HepG2 (cell line): ENCODE data around the gene PGAP3. TPM values are rescaled to one million over a fixed set of nuclear protein-coding genes. Genes with fewer than 3 reads are reported as not detected.

Experiments
- ARNTL ChIP-seq: sonication (generic); formaldehyde crosslinking; IDR thresholded peaks from 2 replicates; pipeline ENCODE4 v1.4.0; 2020; ENCODE audit warnings: mild to moderate bottlenecking, missing genetic modification reagents
- CREB1 ChIP-seq, 2 experiments: fragments of 450-650 bp in 1 of 2; IDR thresholded peaks; 2 replicates each; pipeline ENCODE4 v1.6.1; 2016 to 2017; ENCODE audit warnings: control low read depth in 1 of 2, mild to moderate bottlenecking in 1 of 2, missing compliant biosample characterization in 1 of 2, missing genetic modification characterization in 1 of 2
- ELF1 ChIP-seq: sonication (generic); formaldehyde crosslinking; IDR thresholded peaks from 2 replicates; pipeline ENCODE4 v1.4.0; 2020; ENCODE audit warnings: missing genetic modification reagents
- FOXO1 ChIP-seq: sonication (generic); formaldehyde crosslinking; IDR thresholded peaks from 2 replicates; pipeline ENCODE4 v1.4.0; 2020; ENCODE audit warnings: missing genetic modification reagents
- KMT2B ChIP-seq: IDR thresholded peaks from 2 replicates; pipeline ENCODE4 v1.6.1; 2016; ENCODE audit warnings: missing genetic modification reagents, missing compliant biosample characterization
- REXO4 ChIP-seq: sonication (generic); formaldehyde crosslinking; IDR thresholded peaks from 2 replicates; pipeline ENCODE4 v1.8.0; 2022; ENCODE audit warnings: missing genetic modification reagents, mild to moderate bottlenecking, borderline replicate concordance
- RFXANK ChIP-seq: IDR thresholded peaks from 2 replicates; pipeline ENCODE4 v1.6.1; 2016
- TARDBP ChIP-seq: sonication (generic); formaldehyde crosslinking; IDR thresholded peaks from 2 replicates; pipeline ENCODE4 v1.8.0; 2022; ENCODE audit warnings: mild to moderate bottlenecking, missing genetic modification reagents
- TBX2 ChIP-seq: sonication (generic); formaldehyde crosslinking; IDR thresholded peaks from 2 replicates; pipeline ENCODE4 v1.5.0; 2020; ENCODE audit warnings: missing genetic modification reagents, mild to moderate bottlenecking, borderline replicate concordance
- WIZ ChIP-seq: sonication (generic); formaldehyde crosslinking; IDR thresholded peaks from 2 replicates; pipeline ENCODE4 v1.5.1; 2020; ENCODE audit warnings: mild to moderate bottlenecking, missing genetic modification reagents
- ZFP37 ChIP-seq: sonication (generic); formaldehyde crosslinking; IDR thresholded peaks from 2 replicates; pipeline ENCODE4 v1.4.0; 2020; ENCODE audit warnings: missing genetic modification reagents, borderline replicate concordance
- ZFP41 ChIP-seq: sonication (generic); formaldehyde crosslinking; IDR thresholded peaks from 2 replicates; pipeline ENCODE4 v1.4.0; 2020; ENCODE audit warnings: mild to moderate bottlenecking, missing genetic modification reagents, borderline replicate concordance
- ZNF670 ChIP-seq: sonication (generic); formaldehyde crosslinking; IDR thresholded peaks from 2 replicates; pipeline ENCODE4 v1.8.0; 2022; ENCODE audit warnings: mild to moderate bottlenecking, missing genetic modification reagents, borderline replicate concordance
- ZNF724P ChIP-seq: sonication (generic); formaldehyde crosslinking; IDR thresholded peaks from 2 replicates; pipeline ENCODE4 v1.8.0; 2022; ENCODE audit warnings: missing genetic modification reagents, borderline replicate concordance
- polyA plus RNA-seq, 8 experiments: library from polyadenylated mRNA; depleted of rRNA in 3 of 8; stranded (reverse) in 7 of 8; unstranded in 1 of 8; fragments of >200 nt; fragmentation: Illumina TruSeq in 4 of 8; extraction: Trizol in 4 of 8; gene quantifications; 2 replicates each; pipeline versions ENCODE4 v1.2.1 to v1.2.3, GENCODE V29; 2011 to 2016; ENCODE audit warnings: low read depth in 4 of 8, missing spikeins in 1 of 8, mixed read lengths in 1 of 8; ENCODE audit not compliant: insufficient read depth in 1 of 8
- total RNA-seq, 5 experiments: library from RNA; depleted of rRNA; stranded (reverse); fragments of >200 nt; fragmentation: Illumina TruSeq; extraction: Trizol; gene quantifications; 2 replicates each; pipeline ENCODE4 v1.2.3, GENCODE V29; 2016; ENCODE audit warnings: low read depth in 1 of 5
- TF ChIP-seq, protein P1 (sequence below): sonication (generic); formaldehyde crosslinking; IDR thresholded peaks from 2 replicates; pipeline ENCODE4 v1.8.0; 2022; ENCODE audit warnings: missing genetic modification reagents, mild to moderate bottlenecking, borderline replicate concordance
- TF ChIP-seq, protein P2 (sequence below): sonication (generic); formaldehyde crosslinking; IDR thresholded peaks from 2 replicates; pipeline ENCODE4 v1.4.0; 2020; ENCODE audit warnings: missing genetic modification reagents; ENCODE audit errors: not compliant biosample characterization
- TF ChIP-seq, protein P3 (sequence below): sonication (generic); formaldehyde crosslinking; IDR thresholded peaks from 2 replicates; pipeline ENCODE4 v1.9.0; 2021; ENCODE audit warnings: mild to moderate bottlenecking, missing genetic modification reagents

PGAP3 gene
- total and polyA plus RNA-seq, 2 of the 13 experiments (the other 11 are each of a cell fraction or from before 2014, with no cell fraction given), result 11.9 to 14.6 TPM

DNA sequence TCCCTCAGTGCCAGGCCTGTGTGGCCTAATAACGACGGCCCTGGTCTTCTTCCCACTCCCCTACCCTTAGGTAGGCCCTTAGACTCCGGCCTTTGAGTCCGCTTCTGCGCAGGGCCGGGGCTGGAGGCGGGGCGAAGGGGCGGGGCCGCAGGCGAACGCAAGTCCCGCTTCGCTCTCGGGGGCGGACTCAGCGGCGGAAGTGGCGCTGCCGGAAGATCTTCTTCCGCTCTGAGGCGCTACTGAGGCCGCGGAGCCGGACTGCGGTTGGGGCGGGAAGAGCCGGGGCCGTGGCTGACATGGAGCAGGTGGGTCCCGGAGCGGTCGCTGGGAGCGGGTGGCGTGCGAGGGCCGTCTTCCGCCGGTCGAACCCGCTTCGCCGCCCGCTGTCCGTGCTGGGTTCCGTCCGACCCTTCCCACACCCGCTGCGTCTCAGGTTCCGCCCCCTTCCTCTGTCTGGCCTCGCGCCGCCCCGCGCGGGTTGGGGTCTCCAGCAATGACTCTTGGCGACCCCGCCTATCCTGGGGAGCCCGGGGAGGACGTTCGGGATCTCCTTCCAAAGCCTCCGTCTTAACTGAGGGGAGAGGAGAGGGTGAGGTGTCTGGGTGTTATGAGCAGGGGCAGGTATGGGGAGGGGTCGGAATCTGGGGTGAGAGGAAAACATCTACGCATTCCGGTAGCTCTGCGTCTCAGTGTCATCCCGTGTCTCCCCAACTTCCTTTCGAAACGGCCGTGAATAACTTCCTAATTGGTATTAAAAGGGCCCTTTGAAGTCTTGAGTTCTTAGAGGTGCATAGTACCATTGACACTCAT is 50.7 kb downstream of the PGAP3 start, which contains the start of gene STARD3 (continued):
- TF ChIP-seq CREB1 (IDR thresholded peaks at IDR 0.05), result no peak
- peak; percentile 62; the same call in 1 of the 2 replicates for TF ChIP-seq CREB1 (CRISPR knock-in tag; IDR thresholded peaks at IDR 0.05)
- 0 out of 2 replicates have a peak, but pooled peaks have one; percentile 21 for TF ChIP-seq ZFP41 (CRISPR knock-in tag)
- TF ChIP-seq ZNF724P, result peak; percentile 46; the same call in 1 of the 2 replicates
- TF ChIP-seq FOXO1, result peak; percentile 63; the same call in 1 of the 2 replicates
- peak; percentile 84 for TF ChIP-seq ELF1 (CRISPR knock-in tag)
- TF ChIP-seq KMT2B (CRISPR knock-in tag), result peak; percentile 88
- no peak for TF ChIP-seq REXO4 (CRISPR knock-in tag)
- no peak for TF ChIP-seq RFXANK (CRISPR knock-in tag)
- TF ChIP-seq ARNTL (CRISPR knock-in tag), result 0 out of 2 replicates have a peak, but pooled peaks have one; percentile 25
- TF ChIP-seq, protein P1, sequence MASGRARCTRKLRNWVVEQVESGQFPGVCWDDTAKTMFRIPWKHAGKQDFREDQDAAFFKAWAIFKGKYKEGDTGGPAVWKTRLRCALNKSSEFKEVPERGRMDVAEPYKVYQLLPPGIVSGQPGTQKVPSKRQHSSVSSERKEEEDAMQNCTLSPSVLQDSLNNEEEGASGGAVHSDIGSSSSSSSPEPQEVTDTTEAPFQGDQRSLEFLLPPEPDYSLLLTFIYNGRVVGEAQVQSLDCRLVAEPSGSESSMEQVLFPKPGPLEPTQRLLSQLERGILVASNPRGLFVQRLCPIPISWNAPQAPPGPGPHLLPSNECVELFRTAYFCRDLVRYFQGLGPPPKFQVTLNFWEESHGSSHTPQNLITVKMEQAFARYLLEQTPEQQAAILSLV (CRISPR knock-in tag), result peak; percentile 91
- 0 out of 2 replicates have a peak, but pooled peaks have one; percentile 69 for TF ChIP-seq WIZ (CRISPR knock-in tag)
- TF ChIP-seq, protein P2, sequence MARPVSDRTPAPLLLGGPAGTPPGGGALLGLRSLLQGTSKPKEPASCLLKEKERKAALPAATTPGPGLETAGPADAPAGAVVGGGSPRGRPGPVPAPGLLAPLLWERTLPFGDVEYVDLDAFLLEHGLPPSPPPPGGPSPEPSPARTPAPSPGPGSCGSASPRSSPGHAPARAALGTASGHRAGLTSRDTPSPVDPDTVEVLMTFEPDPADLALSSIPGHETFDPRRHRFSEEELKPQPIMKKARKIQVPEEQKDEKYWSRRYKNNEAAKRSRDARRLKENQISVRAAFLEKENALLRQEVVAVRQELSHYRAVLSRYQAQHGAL (CRISPR knock-in tag), result peak; percentile 49
- TF ChIP-seq TBX2, result peak; percentile 78
- peak; percentile 80; the same call in 1 of the 2 replicates for TF ChIP-seq TARDBP (CRISPR knock-in tag)
- peak; percentile 89 for TF ChIP-seq ZFP37 (CRISPR knock-in tag)
- TF ChIP-seq, protein P3, sequence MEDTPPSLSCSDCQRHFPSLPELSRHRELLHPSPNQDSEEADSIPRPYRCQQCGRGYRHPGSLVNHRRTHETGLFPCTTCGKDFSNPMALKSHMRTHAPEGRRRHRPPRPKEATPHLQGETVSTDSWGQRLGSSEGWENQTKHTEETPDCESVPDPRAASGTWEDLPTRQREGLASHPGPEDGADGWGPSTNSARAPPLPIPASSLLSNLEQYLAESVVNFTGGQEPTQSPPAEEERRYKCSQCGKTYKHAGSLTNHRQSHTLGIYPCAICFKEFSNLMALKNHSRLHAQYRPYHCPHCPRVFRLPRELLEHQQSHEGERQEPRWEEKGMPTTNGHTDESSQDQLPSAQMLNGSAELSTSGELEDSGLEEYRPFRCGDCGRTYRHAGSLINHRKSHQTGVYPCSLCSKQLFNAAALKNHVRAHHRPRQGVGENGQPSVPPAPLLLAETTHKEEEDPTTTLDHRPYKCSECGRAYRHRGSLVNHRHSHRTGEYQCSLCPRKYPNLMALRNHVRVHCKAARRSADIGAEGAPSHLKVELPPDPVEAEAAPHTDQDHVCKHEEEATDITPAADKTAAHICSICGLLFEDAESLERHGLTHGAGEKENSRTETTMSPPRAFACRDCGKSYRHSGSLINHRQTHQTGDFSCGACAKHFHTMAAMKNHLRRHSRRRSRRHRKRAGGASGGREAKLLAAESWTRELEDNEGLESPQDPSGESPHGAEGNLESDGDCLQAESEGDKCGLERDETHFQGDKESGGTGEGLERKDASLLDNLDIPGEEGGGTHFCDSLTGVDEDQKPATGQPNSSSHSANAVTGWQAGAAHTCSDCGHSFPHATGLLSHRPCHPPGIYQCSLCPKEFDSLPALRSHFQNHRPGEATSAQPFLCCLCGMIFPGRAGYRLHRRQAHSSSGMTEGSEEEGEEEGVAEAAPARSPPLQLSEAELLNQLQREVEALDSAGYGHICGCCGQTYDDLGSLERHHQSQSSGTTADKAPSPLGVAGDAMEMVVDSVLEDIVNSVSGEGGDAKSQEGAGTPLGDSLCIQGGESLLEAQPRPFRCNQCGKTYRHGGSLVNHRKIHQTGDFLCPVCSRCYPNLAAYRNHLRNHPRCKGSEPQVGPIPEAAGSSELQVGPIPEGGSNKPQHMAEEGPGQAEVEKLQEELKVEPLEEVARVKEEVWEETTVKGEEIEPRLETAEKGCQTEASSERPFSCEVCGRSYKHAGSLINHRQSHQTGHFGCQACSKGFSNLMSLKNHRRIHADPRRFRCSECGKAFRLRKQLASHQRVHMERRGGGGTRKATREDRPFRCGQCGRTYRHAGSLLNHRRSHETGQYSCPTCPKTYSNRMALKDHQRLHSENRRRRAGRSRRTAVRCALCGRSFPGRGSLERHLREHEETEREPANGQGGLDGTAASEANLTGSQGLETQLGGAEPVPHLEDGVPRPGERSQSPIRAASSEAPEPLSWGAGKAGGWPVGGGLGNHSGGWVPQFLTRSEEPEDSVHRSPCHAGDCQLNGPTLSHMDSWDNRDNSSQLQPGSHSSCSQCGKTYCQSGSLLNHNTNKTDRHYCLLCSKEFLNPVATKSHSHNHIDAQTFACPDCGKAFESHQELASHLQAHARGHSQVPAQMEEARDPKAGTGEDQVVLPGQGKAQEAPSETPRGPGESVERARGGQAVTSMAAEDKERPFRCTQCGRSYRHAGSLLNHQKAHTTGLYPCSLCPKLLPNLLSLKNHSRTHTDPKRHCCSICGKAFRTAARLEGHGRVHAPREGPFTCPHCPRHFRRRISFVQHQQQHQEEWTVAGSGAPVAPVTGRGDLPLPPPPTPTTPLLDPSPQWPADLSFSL (CRISPR knock-in tag), result no peak; the same call in 1 of the 2 replicates
- TF ChIP-seq ZNF670, result peak; percentile 91
